PC-3 (cell line): Measurements from ENCODE around the gene CYS1. TPM values are rescaled to one million over a fixed set of nuclear protein-coding genes. Genes with fewer than 3 reads are reported as not detected.

Experiments
- ATAC-seq: fragments of 200-7000 bp; cut with Tn5 transposase; 2 replicates; pipeline ENCODE4 v1.9.1; 2020; ENCODE audit warnings: mild to moderate bottlenecking, moderate library complexity
- BruUV-seq: library from RNA; stranded (reverse); fragments of 400-500 nt; replicated peaks from 2 replicates; lab custom pipeline; 2021; lab: Mats Ljungman, UMichigan
- CTCF ChIA-PET: fragments of 300-600 bp; sonication (Branson Sonifier 250); formaldehyde crosslinking; loops from one replicate; lab custom pipeline; 2022; ENCODE audit warnings: antibody characterized with exemption; lab: Charles Lee
- POLR2A ChIA-PET: fragments of 300-600 bp; sonication (Branson Sonifier 250); formaldehyde crosslinking; loops from one replicate; lab custom pipeline; 2022; ENCODE audit warnings: antibody characterized with exemption; ENCODE audit not compliant: unreplicated experiment; lab: Charles Lee
- DNase-seq: peaks from one replicate; pipeline ENCODE4 v3.0.0-alpha.2; 2015
- H2AFZ ChIP-seq: fragments of 300-600 bp; sonication (generic); 2 replicates; pipeline ENCODE4 v1.6.0; 2016; ENCODE audit warnings: antibody characterized with exemption, low read length
- H3F3A ChIP-seq: fragments of 300-600 bp; sonication (generic); one replicate; pipeline ENCODE4 v1.6.0; 2017; ENCODE audit warnings: antibody characterized with exemption, low read length, control low read depth, mild to moderate bottlenecking; ENCODE audit not compliant: unreplicated experiment
- H3K27ac ChIP-seq: fragments of 300-600 bp; sonication (generic); 2 replicates; pipeline ENCODE4 v1.5.1; 2016; ENCODE audit warnings: mild to moderate bottlenecking, low read length
- H3K27me3 ChIP-seq: fragments of 300-600 bp; sonication (generic); 2 replicates; pipeline ENCODE4 v1.6.1; 2016; ENCODE audit warnings: low read length, mixed read lengths
- H3K36me3 ChIP-seq: fragments of 300-600 bp; sonication (generic); 2 replicates; pipeline ENCODE4 v1.6.1; 2016; ENCODE audit warnings: low read depth, mixed run types, low read length, mixed read lengths
- H3K4me1 ChIP-seq: fragments of 300-600 bp; sonication (generic); 2 replicates; pipeline ENCODE4 v1.5.1; 2016; ENCODE audit warnings: low read length; ENCODE audit not compliant: insufficient read depth
- H3K4me2 ChIP-seq: fragments of 300-600 bp; sonication (generic); 2 replicates; pipeline ENCODE4 v1.6.0; 2016; ENCODE audit warnings: low read length
- H3K4me3 ChIP-seq: fragments of 300-600 bp; sonication (generic); 2 replicates; pipeline ENCODE4 v1.5.1; 2016; ENCODE audit warnings: mild to moderate bottlenecking, low read length, mixed read lengths
- H3K79me2 ChIP-seq: fragments of 300-600 bp; sonication (generic); 2 replicates; pipeline ENCODE4 v1.6.1; 2017; ENCODE audit warnings: low read length, mixed read lengths
- H3K9ac ChIP-seq: fragments of 300-600 bp; sonication (generic); 2 replicates; pipeline ENCODE4 v1.6.0; 2016; ENCODE audit warnings: mild to moderate bottlenecking, low read length
- H3K9me2 ChIP-seq: fragments of 300-600 bp; sonication (generic); replicated peaks from 2 replicates; pipeline ENCODE4 v1.6.1; 2016; ENCODE audit warnings: mixed run types, low read length, mixed read lengths
- H3K9me3 ChIP-seq: fragments of 300-600 bp; sonication (generic); 2 replicates; pipeline ENCODE4 v1.6.1; 2016; ENCODE audit warnings: low read length, mixed read lengths
- H4K20me1 ChIP-seq: fragments of 300-600 bp; sonication (generic); 2 replicates; pipeline ENCODE4 v1.6.1; 2016; ENCODE audit warnings: low read length, mixed read lengths
- EZH2 ChIP-seq: fragments of 300-600 bp; sonication (generic); IDR thresholded peaks from one replicate; pipeline ENCODE4 v1.6.1; 2017; ENCODE audit warnings: antibody characterized with exemption, mild to moderate bottlenecking, low read length; ENCODE audit not compliant: unreplicated experiment
- EZH2phosphoT487 ChIP-seq: fragments of 300-600 bp; sonication (generic); IDR thresholded peaks from 2 replicates; pipeline ENCODE4 v1.6.1; 2018; ENCODE audit warnings: mild to moderate bottlenecking, antibody characterized with exemption, low read length, borderline replicate concordance
- intact Hi-C: fragments of 100-400 bp; cut with micrococcal nuclease; formaldehyde crosslinking; loops from 2 replicates; pipeline ENCODE4 v1.9.0; 2023
- total RNA-seq: library from RNA; depleted of rRNA; stranded (reverse); fragments of >200 nt; gene quantifications from 2 replicates; pipeline ENCODE4 v1.2.3, GENCODE V29; 2014
- TF ChIP-seq, protein P1 (sequence below): fragments of 300-600 bp; sonication (generic); conservative IDR thresholded peaks from 2 replicates; pipeline ENCODE4 v1.5.1; 2017; ENCODE audit warnings: antibody characterized with exemption, low read depth, mild to moderate bottlenecking, low read length

The CYS1 gene
- total RNA-seq, 1 experiment from 2014 or later, result 0.15 TPM

DNA sequence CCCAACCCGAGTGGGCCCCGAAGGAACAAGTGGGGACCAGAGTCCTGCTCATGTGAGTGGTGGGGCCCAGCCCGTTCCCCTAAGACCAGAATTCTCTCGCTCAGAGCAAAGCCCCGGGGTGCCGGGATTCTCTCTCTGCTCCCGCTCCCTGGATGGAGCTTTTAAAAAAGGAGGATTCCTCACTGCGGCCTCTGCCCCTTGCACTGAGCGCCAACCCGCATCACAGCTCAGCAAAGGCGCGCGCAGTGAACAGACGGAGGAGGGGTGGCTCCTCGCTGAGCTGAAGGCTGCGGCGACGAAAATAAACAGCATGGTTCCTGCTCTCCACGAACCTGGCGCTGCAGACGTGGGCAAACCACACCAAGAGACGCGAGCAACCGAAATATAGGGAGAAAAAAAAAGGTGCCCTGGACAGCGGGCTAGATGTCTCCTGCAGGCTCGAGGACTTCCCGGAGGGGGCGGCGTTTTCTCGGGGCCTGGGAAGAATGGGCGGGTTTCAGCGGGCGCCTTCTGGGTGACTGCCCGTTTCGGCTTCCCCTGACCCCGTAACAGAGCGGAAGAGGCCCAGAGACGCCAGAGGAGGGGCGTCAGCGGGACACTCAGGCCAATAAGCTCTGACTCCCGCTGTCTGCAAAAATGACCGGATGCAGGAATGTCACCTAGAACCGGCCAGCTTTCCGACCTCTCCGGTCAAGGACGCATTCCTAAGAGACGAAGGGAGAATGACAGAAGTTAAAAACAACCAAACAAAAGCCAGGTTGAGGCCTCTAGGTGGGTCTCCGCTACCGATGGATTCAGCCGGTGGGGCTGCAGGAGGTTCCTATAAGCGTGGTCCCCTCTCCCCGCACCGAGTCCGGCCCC, 37.7 kb downstream of the CYS1 start:
- Histone ChIP-seq H3K27ac (no peak overlapping the region), H3K9ac (no peak overlapping the region), H3K4me2 (no peak overlapping the region), H3K9me2 (no peaks in the 10 kb centered on the region), H3K9me3 (no peaks in the 10 kb centered on the region), H3K36me3 (peaks cover 2% of the 10 kb centered on the region; the same call in 1 of the 2 replicates), H3F3A (no peaks in the 10 kb centered on the region), H2AFZ (no peak overlapping the region), H3K79me2 (peaks cover 12% of the 10 kb centered on the region), H3K4me1 (peaks cover 5% of the 10 kb centered on the region), H3K27me3 (no peaks in the 10 kb centered on the region), H3K4me3 (no peak overlapping the region), H4K20me1 (no peaks in the 10 kb centered on the region)
- CTCF ChIA-PET, result interaction anchor here (0.9 kb wide), 1 partner anchor 58 kb away, joined by 3 read pairs; no protein-coding TSS in a partner anchor
- POLR2A ChIA-PET, result no interaction called here
- TF ChIP-seq, protein P1, sequence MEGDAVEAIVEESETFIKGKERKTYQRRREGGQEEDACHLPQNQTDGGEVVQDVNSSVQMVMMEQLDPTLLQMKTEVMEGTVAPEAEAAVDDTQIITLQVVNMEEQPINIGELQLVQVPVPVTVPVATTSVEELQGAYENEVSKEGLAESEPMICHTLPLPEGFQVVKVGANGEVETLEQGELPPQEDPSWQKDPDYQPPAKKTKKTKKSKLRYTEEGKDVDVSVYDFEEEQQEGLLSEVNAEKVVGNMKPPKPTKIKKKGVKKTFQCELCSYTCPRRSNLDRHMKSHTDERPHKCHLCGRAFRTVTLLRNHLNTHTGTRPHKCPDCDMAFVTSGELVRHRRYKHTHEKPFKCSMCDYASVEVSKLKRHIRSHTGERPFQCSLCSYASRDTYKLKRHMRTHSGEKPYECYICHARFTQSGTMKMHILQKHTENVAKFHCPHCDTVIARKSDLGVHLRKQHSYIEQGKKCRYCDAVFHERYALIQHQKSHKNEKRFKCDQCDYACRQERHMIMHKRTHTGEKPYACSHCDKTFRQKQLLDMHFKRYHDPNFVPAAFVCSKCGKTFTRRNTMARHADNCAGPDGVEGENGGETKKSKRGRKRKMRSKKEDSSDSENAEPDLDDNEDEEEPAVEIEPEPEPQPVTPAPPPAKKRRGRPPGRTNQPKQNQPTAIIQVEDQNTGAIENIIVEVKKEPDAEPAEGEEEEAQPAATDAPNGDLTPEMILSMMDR, result no peak
- TF ChIP-seq EZH2phosphoT487 (no peak), EZH2 (no peak)
- no peak for DNase-seq
- intact Hi-C loops, result no loop called here
- BruUV-seq, result no TSS peak
- ATAC-seq, result no peak

DNA sequence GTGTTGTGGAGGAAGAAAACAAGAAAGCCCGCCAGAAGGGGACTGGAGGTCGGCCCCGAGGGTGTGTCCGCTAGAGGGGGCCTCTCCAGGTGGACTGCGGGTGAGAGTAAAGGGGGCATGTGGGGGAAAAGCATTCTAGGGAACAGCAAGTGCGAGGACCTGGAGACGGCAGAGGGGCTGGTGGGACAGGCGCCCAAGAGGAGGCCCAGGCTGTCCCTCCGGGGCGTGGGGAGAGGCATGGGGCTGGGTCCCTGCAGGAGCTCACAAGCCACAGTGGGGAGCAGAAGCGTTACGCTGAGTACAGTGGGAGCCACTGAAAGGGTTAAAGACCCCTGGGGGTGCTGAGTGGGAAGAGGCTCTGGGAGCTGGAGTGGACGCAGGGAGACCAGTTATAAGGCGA, 38.5 kb downstream of the CYS1 start:
- H3K4me1 ChIP-seq, result peaks cover 6% of the 10 kb centered on the region
- no TSS peak for BruUV-seq
- H3K79me2 ChIP-seq, result peaks cover 12% of the 10 kb centered on the region
- H3K27me3 ChIP-seq, result no peaks in the 10 kb centered on the region
- no peaks in the 10 kb centered on the region for H3K9me2 ChIP-seq
- ChIA-PET POLR2A (no interaction called here), CTCF (no interaction called here)
- ATAC-seq (no peak), DNase-seq (no peak)
- H3K27ac ChIP-seq, result no peak overlapping the region
- no peaks in the 10 kb centered on the region for H4K20me1 ChIP-seq
- intact Hi-C loops, result no loop called here
- no peaks in the 10 kb centered on the region for H3K9me3 ChIP-seq
- no peak overlapping the region for H3K9ac ChIP-seq
- H3K4me2 ChIP-seq, result no peak overlapping the region
- H3K36me3 ChIP-seq, result peaks cover under 1% of the 10 kb centered on the region; the same call in 1 of the 2 replicates
- no peak overlapping the region for H2AFZ ChIP-seq
- H3F3A ChIP-seq, result no peaks in the 10 kb centered on the region
- H3K4me3 ChIP-seq, result no peak overlapping the region
- TF ChIP-seq EZH2 (no peak), EZH2phosphoT487 (no peak)
- TF ChIP-seq, protein P1, result no peak
